Cardiac muscle cell (in vitro differentiated cells and primary cell): ENCODE data around the gene OSCP1. TPM values are rescaled to one million over a fixed set of nuclear protein-coding genes. Genes with fewer than 3 reads are reported as not detected.

ENCODE experiments used
- DNase-seq, 2 donors: peaks; one replicate each; pipeline versions ENCODE4 v3.0.0 to v3.0.0-alpha.2; 2010 to 2017; ENCODE audit warnings: low read depth in 1 of 2, low spot score in 1 of 2
- H3K27ac ChIP-seq: fragments of 200-600 bp; sonication (generic); 2 replicates; pipeline ENCODE4 v1.5.1; 2016
- H3K27me3 ChIP-seq: fragments of 200-600 bp; sonication (generic); 2 replicates; pipeline ENCODE4 v1.6.0; 2016; ENCODE audit warnings: control low read depth
- H3K36me3 ChIP-seq: fragments of 200-600 bp; sonication (generic); 2 replicates; pipeline ENCODE4 v1.5.1; 2016; ENCODE audit warnings: control low read depth
- H3K4me1 ChIP-seq: fragments of 200-600 bp; sonication (generic); 2 replicates; pipeline ENCODE4 v1.8.1; 2017; ENCODE audit warnings: low read depth, mild to moderate bottlenecking, mixed run types
- H3K4me3 ChIP-seq: fragments of 200-600 bp; sonication (generic); 2 replicates; pipeline ENCODE4 v1.5.1; 2016; ENCODE audit warnings: mild to moderate bottlenecking
- H3K9me3 ChIP-seq: fragments of 200-600 bp; sonication (generic); 2 replicates; pipeline ENCODE4 v1.5.1; 2017; ENCODE audit warnings: low read depth, mild to moderate bottlenecking, control low read depth
- CTCF ChIP-seq: IDR thresholded peaks from 2 replicates; pipeline ENCODE4 v1.5.1; 2012; ENCODE audit warnings: low read depth, mild to moderate bottlenecking, low read length
- polyA plus RNA-seq: library from polyadenylated mRNA; unstranded; fragments of >200 nt; fragmentation: Nextera tagmentation; extraction: Ambion mirVana; gene quantifications from 2 replicates; pipeline ENCODE4 v1.2.1, GENCODE V29; 2016
- total RNA-seq: library from RNA; depleted of rRNA; stranded (reverse); fragments of >200 nt; gene quantifications from 2 replicates; pipeline ENCODE4 v1.2.3, GENCODE V29; 2016

The OSCP1 gene
- total and polyA plus RNA-seq, 2 experiments from 2014 or later: 18.5 to 19.5 TPM

DNA sequence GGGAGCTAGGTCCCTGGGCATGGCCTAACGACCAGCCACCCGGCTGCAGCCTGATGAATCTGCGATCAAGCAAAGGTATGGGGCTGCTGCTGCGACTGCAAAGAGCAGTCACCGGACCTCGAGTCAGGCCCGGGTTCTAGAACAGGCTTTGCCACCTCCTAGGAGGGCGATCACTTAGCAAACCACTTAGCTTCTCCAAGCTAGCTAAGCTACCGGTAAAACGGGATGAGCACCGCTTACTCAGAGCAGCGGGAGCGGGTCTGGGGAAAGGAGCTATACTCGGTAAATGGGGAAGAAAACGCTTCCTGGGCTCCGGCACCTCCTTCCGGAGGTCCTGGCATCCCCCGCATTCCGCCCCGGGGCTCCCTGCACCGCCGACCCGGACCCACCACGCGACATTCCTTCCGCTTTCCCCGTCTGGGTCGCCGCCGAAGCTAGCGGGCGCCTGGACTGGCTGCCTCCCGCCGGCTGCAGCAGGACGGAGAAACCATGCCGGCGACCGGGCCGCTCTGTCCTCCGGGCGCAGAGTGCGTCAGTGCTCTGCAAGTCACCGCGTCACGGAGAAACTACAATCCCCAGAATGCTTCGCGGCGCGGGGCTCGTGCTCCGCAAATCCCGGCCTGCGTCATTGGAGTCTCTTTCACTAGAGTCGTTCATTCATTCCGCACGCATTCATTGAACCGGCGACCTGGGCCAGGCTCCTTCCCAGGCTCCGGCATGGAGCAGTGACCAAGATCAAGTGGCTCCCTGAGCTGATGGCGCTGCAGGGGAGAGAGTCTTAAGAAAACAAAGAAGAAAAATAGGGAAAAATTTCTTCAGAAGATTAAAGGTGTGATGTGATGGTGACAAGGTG is 52.6 kb downstream of the OSCP1 start, which contains the start of gene LSM10:
LSM10 (minus strand) TSS at position 531 of the 853 bp plus-strand sequence. CDS start 3,779 bp downstream, outside the sequence.
- peaks cover 10% of the 10 kb centered on the region for H3K36me3 ChIP-seq
- H3K27ac ChIP-seq: peak within 1 kb of the TSS; percentile 83
- no peaks in the 10 kb centered on the region for H3K9me3 ChIP-seq
- H3K4me3 ChIP-seq: peak within 1 kb of the TSS; percentile 87
- DNase-seq: peak; percentile 94 to 97
- no peak for TF ChIP-seq CTCF
- no peaks in the 10 kb centered on the region for H3K27me3 ChIP-seq
- H3K4me1 ChIP-seq: peaks cover 5% of the 10 kb centered on the region

DNA sequence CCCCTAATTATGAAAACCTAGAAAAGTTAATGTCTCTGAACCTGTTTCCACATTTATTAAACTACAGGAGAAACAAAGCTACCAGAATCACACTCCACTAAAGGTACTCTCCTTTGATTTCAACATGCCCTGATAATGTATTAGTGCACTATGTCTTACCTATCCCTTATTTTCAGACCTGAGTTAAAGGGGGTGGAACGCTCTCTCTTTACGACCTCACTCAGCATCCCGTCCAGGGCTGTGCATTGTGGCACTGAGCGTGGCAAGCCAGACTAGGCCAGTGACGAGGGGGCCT is 53.2 kb downstream of the OSCP1 start:
- Histone ChIP-seq H3K27me3 (no peaks in the 10 kb centered on the region), H3K36me3 (peaks cover 13% of the 10 kb centered on the region), H3K4me1 (peaks cover 5% of the 10 kb centered on the region), H3K27ac (peak overlapping the region; percentile 83), H3K9me3 (no peaks in the 10 kb centered on the region), H3K4me3 (peak overlapping the region; percentile 87)
- DNase-seq: no peak
- TF ChIP-seq CTCF: no peak

GRCh38 chr1:36396359-36396758 is 53.9 kb downstream of the OSCP1 start:
- Histone ChIP-seq H3K27ac (no peak overlapping the region), H3K27me3 (no peaks in the 10 kb centered on the region), H3K36me3 (peaks cover 16% of the 10 kb centered on the region), H3K4me1 (peaks cover 5% of the 10 kb centered on the region), H3K4me3 (no peak overlapping the region), H3K9me3 (no peaks in the 10 kb centered on the region)
- no peak for DNase-seq
- no peak for TF ChIP-seq CTCF

GRCh38 chr1:36393686-36394085 is 56.6 kb downstream of the OSCP1 start:
- Histone ChIP-seq H3K27ac (no peak overlapping the region), H3K4me3 (no peak overlapping the region), H3K4me1 (peaks cover 13% of the 10 kb centered on the region), H3K9me3 (no peaks in the 10 kb centered on the region), H3K36me3 (peaks cover 16% of the 10 kb centered on the region), H3K27me3 (no peaks in the 10 kb centered on the region)
- no peak for TF ChIP-seq CTCF
- no peak for DNase-seq

DNA sequence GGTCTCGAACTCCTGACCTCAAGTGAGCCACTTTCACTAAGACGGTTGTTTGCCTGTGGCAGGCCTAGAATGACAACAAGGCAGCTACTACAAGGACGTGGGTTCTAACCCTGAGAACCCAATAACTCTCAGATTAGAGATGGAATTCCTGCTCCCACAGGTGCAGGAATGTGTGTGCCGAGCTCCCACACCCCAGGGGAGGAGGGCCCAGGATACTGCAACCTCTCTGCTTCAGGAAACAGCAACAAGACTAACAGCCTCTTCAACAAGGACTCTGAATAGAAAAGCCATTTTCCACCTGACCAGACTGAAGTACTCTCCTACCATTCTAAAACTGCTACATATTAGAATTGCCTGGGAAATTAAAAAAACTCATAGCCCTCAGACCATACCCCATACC is 57.4 kb downstream of the OSCP1 start:
- DNase-seq: no peak
- no peak overlapping the region for H3K27ac ChIP-seq
- H3K9me3 ChIP-seq: no peaks in the 10 kb centered on the region
- peaks cover 16% of the 10 kb centered on the region for H3K36me3 ChIP-seq
- H3K4me1 ChIP-seq: peaks cover 13% of the 10 kb centered on the region
- H3K27me3 ChIP-seq: no peaks in the 10 kb centered on the region
- TF ChIP-seq CTCF: no peak
- no peak overlapping the region for H3K4me3 ChIP-seq
